Bronchial epithelial cell (primary cell): ENCODE measurements around the gene LTA. TPM values are rescaled to one million over a fixed set of nuclear protein-coding genes. Genes with fewer than 3 reads are reported as not detected.

ENCODE experiments used
- DNase-seq: peaks from one replicate; pipeline ENCODE4 v3.0.0-alpha.2; 2010; ENCODE audit warnings: low read depth
- FAIRE-seq: peaks from 2 replicates; lab custom pipeline; 2011; peaks lifted over from hg19 to GRCh38; lab: Jason Lieb, UNC
- H3K27me3 ChIP-seq: 2 replicates; pipeline ENCODE4 v1.5.1; 2011; ENCODE audit warnings: low read length; ENCODE audit not compliant: control insufficient read depth, insufficient read depth
- H3K36me3 ChIP-seq: 2 replicates; pipeline ENCODE4 v1.5.1; 2011; ENCODE audit warnings: low read length; ENCODE audit not compliant: control insufficient read depth, insufficient read depth
- H3K4me3 ChIP-seq: 2 replicates; pipeline ENCODE4 v1.5.1; 2011; ENCODE audit warnings: mild to moderate bottlenecking, low read depth, low read length, control low read depth
- total RNA-seq: library from RNA; depleted of rRNA; stranded (reverse); fragments of >200 nt; gene quantifications from 2 replicates; pipeline ENCODE4 v1.2.1, GENCODE V29; 2014
- TF ChIP-seq, protein P1 (sequence below): IDR thresholded peaks from 2 replicates; pipeline ENCODE4 v1.5.1; 2011; ENCODE audit warnings: mild to moderate bottlenecking, moderate library complexity, low read length, control low read depth, inconsistent platforms; ENCODE audit not compliant: insufficient read depth, severe bottlenecking

LTA gene
- total RNA-seq, 1 donor from 2014 or later = not detected

DNA sequence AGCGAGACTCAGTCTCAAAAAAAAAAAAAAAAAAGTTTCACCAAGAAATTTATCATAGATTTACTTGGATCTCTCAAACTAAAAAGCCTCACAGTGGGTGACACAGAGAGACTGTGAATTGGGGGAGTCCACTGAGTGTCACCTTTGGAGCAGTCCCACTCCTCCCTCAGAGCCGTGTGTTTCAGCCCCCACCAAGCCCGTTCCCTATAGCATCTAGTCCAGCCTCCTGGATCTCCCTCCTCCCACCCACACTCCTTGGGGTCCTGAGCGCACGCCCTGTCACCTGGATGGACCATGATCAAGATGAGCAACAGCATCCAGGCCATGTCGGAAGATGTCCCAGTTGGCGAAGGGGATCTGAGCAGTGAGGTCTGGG lies 20.3 kb downstream of the LTA start:
- no peak for DNase-seq
- TF ChIP-seq, protein P1, sequence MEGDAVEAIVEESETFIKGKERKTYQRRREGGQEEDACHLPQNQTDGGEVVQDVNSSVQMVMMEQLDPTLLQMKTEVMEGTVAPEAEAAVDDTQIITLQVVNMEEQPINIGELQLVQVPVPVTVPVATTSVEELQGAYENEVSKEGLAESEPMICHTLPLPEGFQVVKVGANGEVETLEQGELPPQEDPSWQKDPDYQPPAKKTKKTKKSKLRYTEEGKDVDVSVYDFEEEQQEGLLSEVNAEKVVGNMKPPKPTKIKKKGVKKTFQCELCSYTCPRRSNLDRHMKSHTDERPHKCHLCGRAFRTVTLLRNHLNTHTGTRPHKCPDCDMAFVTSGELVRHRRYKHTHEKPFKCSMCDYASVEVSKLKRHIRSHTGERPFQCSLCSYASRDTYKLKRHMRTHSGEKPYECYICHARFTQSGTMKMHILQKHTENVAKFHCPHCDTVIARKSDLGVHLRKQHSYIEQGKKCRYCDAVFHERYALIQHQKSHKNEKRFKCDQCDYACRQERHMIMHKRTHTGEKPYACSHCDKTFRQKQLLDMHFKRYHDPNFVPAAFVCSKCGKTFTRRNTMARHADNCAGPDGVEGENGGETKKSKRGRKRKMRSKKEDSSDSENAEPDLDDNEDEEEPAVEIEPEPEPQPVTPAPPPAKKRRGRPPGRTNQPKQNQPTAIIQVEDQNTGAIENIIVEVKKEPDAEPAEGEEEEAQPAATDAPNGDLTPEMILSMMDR = no peak
- no peaks in the 10 kb centered on the region for H3K27me3 ChIP-seq

DNA sequence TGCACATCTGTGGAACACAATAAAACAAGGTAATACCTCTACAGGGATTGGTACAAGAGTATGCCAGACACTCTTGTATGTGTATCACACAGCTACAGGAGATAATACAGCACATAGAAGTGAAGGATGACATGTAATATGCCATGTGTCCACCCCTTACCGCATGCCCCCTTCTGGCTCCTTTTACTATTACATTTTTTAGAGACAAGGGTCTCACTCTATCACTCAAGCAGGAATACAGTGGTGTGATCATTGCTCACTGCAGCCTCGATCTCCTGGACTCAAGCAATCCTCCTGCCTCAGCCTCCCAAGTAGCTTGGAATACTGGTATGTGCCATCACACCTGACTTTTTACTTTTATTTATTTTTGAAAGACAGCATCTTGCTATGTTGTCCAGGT lies 24.9 kb downstream of the LTA start:
- TF ChIP-seq, protein P1 = peak; percentile 16
- DNase-seq = no peak
- H3K4me3 ChIP-seq = no peak overlapping the region
- no peaks in the 10 kb centered on the region for H3K36me3 ChIP-seq
- FAIRE-seq = no peak
- H3K27me3 ChIP-seq = no peaks in the 10 kb centered on the region

More for the DNA sequence above, 20.3 kb downstream of the LTA start:
- no peak for FAIRE-seq
- Histone ChIP-seq H3K4me3 (no peak overlapping the region), H3K36me3 (no peaks in the 10 kb centered on the region)

DNA sequence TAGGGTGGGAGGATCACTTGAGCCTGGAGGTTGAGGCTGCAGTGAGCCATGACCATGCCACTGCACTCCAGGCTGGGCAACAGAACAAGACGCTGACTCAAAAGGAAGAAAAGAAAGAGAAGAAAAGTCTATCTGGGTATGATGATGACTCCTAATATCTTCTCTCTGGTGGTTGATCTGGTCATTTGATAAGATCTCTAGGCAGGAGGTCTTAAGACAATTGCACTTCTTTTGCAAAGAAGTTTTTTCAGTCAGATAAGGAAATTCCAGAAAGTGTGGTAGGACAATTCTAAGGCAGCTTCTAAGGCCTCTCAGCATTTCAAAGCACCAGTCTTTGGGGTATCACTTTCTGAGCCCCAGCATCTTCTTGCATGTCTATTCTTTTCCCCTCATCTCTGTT lies 35.2 kb downstream of the LTA start:
- FAIRE-seq (no peak), DNase-seq (no peak)
- Histone ChIP-seq H3K27me3 (no peaks in the 10 kb centered on the region), H3K36me3 (no peaks in the 10 kb centered on the region), H3K4me3 (no peak overlapping the region)
- TF ChIP-seq, protein P1 = no peak

DNA sequence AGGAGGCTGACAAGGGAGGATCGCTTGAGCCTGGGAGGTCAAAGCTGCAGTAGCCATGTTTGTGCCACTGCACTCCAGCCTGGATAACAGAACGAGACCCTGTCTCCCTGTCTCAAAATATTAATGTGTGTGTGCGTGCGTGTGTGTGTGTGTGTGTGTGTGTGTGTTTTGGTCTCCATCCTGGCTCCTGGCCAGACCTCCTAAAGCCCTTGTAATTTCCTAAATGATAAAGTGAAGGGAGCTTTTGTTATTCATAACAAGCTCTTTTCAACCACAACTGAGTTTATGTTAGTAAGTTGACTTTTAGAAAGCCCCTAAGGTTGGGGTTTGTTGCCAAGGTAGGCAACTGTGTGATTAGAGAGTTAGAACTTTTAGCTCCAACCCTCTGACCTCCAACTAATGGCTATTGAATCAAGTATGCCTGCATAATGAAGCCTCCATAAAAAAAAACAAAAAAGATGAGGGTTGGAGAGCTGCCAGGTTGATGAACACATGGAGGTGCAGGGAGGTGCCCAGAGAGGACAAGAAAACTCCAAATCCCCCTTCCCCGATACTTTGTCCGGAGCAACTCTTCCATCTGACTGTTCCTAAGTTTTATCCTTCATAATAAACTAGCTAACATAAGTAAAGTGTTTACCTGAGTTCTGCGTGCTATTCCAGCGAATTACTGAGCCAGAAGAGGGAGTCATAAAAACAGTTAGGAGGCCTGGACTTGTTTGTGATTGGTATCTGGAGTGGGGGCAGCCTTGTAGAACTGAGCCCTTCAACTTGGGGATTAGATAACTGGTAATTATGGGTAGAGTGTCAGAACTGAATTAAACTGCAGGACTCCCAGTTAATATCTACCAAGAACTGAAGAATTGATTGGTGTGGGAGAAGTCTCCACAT lies 37.7 kb downstream of the LTA start:
- DNase-seq = no peak
- no peaks in the 10 kb centered on the region for H3K27me3 ChIP-seq
- H3K4me3 ChIP-seq = no peak overlapping the region
- TF ChIP-seq, protein P1 = no peak
- no peaks in the 10 kb centered on the region for H3K36me3 ChIP-seq
- no peak for FAIRE-seq

DNA sequence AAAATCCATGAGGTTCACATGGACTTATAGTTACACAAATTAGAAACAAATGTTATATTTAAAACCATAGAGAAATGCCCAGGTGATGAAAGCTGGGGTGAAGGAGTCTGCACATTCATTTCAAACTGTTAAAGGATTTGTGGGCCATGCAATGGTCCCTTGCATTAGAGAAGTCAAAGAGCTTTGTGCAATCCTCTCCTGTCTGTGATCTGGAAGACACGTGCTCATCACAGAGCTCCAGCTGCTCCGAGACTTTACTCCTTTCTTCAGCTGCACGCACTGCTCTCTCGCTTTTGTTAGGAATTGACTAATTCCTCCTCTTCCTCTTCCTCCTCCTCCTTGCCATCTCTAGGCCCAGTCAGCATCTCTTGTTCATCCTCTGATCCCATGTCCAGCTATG lies 38.9 kb downstream of the LTA start:
- FAIRE-seq (no peak), DNase-seq (no peak)
- TF ChIP-seq, protein P1 = no peak
- Histone ChIP-seq H3K36me3 (no peaks in the 10 kb centered on the region), H3K4me3 (no peak overlapping the region), H3K27me3 (no peaks in the 10 kb centered on the region)
